Measurements from ENCODE around the gene DOCK10.

Gene DOCK10

DNA sequence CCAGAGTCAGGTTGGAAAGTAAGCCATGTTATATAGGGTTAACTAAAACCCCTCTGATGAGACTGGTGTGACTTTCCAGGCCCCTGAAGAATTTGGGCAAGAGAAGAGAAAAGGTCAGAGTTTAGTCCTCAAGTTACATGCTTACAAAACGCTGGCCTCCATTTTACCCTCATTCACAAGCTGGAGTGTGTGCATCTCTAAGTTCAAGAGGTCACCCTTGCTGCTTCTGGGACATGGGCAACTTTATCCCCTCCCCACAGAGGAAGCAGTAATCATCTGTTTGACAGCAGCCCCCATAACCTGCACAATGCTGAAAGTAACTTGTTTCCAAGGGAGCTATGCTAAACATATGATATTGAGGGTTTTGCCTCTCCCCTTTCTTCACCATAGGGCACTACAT is 240.9 kb downstream of the DOCK10 start:
- H3K4me3 ChIP-seq (ENCODE audit: low read length): no peak overlapping the region
- no peak for DNase-seq (ENCODE audit: low read depth)
- TF ChIP-seq, protein P1, sequence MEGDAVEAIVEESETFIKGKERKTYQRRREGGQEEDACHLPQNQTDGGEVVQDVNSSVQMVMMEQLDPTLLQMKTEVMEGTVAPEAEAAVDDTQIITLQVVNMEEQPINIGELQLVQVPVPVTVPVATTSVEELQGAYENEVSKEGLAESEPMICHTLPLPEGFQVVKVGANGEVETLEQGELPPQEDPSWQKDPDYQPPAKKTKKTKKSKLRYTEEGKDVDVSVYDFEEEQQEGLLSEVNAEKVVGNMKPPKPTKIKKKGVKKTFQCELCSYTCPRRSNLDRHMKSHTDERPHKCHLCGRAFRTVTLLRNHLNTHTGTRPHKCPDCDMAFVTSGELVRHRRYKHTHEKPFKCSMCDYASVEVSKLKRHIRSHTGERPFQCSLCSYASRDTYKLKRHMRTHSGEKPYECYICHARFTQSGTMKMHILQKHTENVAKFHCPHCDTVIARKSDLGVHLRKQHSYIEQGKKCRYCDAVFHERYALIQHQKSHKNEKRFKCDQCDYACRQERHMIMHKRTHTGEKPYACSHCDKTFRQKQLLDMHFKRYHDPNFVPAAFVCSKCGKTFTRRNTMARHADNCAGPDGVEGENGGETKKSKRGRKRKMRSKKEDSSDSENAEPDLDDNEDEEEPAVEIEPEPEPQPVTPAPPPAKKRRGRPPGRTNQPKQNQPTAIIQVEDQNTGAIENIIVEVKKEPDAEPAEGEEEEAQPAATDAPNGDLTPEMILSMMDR (IDR thresholded peaks at IDR 0.05; ENCODE audit: insufficient read depth, low read depth, low read length, missing control alignments): no peak

DNA sequence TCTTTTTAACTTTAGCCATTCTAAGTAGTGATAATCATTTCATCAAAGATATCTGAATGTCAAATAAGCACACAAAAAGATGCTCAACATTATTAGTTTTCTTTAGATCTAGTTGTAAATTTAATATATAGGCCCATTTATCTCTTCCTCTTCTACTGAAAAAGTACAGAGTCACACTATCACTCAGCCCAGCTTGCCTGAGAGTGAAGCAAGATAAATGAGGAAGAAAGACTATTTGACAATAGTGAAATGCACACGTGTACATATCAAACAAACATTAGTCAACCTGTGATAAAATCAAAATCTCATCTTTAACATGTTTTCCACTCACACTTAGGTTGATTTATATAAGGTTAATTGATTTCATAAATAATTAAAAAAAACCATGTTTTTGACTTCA is 242.6 kb downstream of the DOCK10 start:
- no peak overlapping the region for H3K4me3 ChIP-seq (ENCODE audit: low read length)
- no peak for DNase-seq (ENCODE audit: low read depth)
- TF ChIP-seq, protein P1 (IDR thresholded peaks at IDR 0.05; ENCODE audit: insufficient read depth, low read depth, low read length, missing control alignments): no peak

DNA sequence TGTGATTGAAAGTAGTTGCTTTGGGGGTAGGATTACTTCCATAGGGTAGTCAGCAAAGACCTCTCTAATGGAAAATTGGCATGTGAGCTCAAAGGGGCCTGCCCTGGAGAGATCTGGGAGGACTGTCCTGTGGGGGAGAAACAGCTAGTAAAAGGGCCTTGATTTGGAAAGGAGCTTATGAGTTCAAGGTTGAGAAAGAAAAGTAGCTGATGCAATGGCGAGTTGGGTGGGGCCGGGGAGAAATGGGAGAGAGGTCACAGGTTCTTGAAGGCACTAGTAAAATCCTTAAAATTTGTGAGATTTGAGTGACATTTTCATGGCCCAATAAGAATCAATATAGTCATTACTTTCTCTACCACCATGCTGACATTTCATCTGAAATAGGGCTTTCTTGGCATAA is 244.1 kb downstream of the DOCK10 start:
- no peak overlapping the region for H3K4me3 ChIP-seq (ENCODE audit: low read length)
- DNase-seq (ENCODE audit: low read depth): no peak
- TF ChIP-seq, protein P1 (IDR thresholded peaks at IDR 0.05; ENCODE audit: insufficient read depth, low read depth, low read length, missing control alignments): no peak

DNA sequence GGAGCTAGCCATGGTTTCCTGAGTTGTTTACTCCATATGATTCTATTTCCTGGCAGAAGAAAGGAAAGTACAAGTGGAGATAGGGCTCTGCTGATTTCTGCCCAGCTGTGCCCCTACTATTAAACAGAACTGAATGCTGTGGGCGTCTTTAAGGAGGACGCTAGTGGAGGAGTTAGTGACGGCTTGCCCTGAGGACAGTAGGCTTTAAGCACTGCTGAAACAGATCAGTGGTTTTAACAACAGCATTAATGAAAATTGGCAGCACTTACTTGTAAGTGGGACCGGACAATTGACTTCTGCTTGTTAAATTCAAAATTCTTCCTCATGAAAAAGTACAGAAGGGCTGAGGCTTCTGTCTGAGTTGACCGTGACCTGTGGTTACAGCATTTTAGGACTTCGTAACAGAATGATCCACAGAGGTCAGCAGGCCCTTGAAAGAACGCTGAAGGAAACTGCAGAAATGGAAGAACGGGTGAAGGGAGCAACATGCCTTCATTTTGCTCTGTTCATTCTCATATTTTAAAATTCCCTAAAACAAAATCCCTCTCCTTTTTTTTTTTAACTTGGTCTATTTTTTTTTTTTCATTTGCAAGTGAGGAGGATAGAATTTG is 245.5 kb downstream of the DOCK10 start:
- no peak for DNase-seq (ENCODE audit: low read depth)
- H3K4me3 ChIP-seq (ENCODE audit: low read length): no peak overlapping the region
- TF ChIP-seq, protein P1 (IDR thresholded peaks at IDR 0.05; ENCODE audit: insufficient read depth, low read depth, low read length, missing control alignments): no peak

DNA sequence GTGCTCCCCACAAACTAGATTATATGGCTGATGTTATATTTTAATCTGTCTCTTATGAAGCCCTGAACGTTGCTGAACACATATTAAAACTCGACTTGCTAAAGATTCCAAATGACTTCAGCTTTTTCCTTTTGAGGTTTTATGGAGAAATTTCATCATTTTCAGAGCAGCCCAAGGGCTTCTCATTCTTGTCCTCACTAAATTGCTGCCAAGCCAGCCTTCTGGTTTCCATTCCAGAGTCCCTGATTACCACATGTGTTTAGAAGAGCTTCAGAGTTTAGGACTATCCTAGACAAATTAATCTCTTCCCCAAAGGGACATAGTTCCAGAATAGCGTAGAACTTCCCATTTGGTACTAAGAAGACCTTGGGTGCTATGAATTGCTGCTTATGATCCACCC is 248.3 kb downstream of the DOCK10 start:
- TF ChIP-seq, protein P1 (IDR thresholded peaks at IDR 0.05; ENCODE audit: insufficient read depth, low read depth, low read length, missing control alignments): no peak
- no peak for DNase-seq (ENCODE audit: low read depth)
- no peak overlapping the region for H3K4me3 ChIP-seq (ENCODE audit: low read length)

DNA sequence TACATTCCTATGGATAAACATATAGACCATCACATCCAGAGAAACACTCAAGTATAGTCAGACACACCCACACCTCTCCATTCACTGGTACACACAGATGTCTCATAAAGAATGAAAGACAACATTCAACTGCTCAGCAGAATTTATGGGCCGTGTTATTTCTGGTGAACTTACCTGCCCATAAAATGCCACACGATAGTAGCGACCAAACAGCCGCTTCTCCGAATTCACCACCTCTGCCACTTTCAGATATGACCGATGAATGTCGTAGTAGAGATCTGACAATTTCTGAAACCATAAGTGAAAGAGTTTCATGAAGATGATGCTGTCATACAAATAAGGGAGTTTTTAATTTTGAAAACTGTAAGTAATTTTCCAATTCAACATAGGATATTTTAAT is 255.4 kb downstream of the DOCK10 start:
- H3K4me3 ChIP-seq (ENCODE audit: low read length): no peak overlapping the region
- TF ChIP-seq, protein P1 (IDR thresholded peaks at IDR 0.05; ENCODE audit: insufficient read depth, low read depth, low read length, missing control alignments): no peak
- DNase-seq (ENCODE audit: low read depth): no peak

DNA sequence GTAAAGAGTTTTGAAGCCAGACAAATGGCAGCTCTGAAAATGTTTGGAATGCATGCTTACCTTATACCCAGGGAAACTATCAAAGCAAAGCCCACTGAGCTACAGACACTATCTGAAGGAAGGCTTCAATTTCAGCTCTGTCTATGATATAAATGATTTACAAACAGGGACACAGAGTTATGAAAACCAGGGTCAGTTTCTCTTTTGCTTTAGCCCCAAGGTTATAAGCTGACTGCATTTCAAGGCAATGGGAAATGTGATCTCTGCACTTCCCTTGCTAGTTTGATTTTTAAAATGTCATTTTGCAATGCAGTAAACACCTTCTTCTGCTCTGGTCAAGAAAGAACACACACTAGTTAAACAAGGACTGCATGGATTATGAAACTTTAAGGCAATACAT is 260.9 kb downstream of the DOCK10 start:
- no peak overlapping the region for H3K4me3 ChIP-seq (ENCODE audit: low read length)
- no peak for DNase-seq (ENCODE audit: low read depth)
- TF ChIP-seq, protein P1 (IDR thresholded peaks at IDR 0.05; ENCODE audit: insufficient read depth, low read depth, low read length, missing control alignments): no peak

All from epithelial cell of esophagus (primary cell).